ENCODE results near the gene RUNX3.
A peak's percentile ranks its signal among the peaks of the same experiment; 100 is the strongest.

RUNX3 gene

GRCh38 chr1:24905979-24906720 is 23.9 kb downstream of the RUNX3 start:
- no peaks in the 10 kb centered on the region for H3K9me3 ChIP-seq
- DNase-seq: peak; percentile 15 to 53
- H3K4me3 ChIP-seq: no peak overlapping the region
- H3K27me3 ChIP-seq: peaks cover 0 to 44% of the 10 kb centered on the region in 2 donors
- H3K27ac ChIP-seq: no peak overlapping the region
- TF ChIP-seq CTCF (IDR thresholded peaks at IDR 0.05): no peak
- no peaks in the 10 kb centered on the region for H3K4me1 ChIP-seq
- intact Hi-C loops (cut with DNase I; ENCODE audit: low total_unique reads): no loop called here
- peaks cover 0 to 24% (median 0%) of the 10 kb centered on the region in 3 donors for H3K36me3 ChIP-seq

GRCh38 chr1:24905355-24905978 is 24.6 kb downstream of the RUNX3 start:
- peaks cover 0 to 24% (median 0%) of the 10 kb centered on the region in 3 donors for H3K36me3 ChIP-seq
- H3K4me1 ChIP-seq: no peaks in the 10 kb centered on the region
- no peak overlapping the region for H3K4me3 ChIP-seq
- no peak for TF ChIP-seq CTCF (IDR thresholded peaks at IDR 0.05)
- DNase-seq: peak; percentile 11 to 56
- intact Hi-C loops (cut with DNase I; ENCODE audit: low total_unique reads): no loop called here
- H3K9me3 ChIP-seq: no peaks in the 10 kb centered on the region
- H3K27ac ChIP-seq: no peak overlapping the region
- peaks cover 0 to 49% of the 10 kb centered on the region in 2 donors for H3K27me3 ChIP-seq

- Histone ChIP-seq H3K27ac (no peak overlapping the region), H3K4me3 (no peak overlapping the region), H3K4me1 (no peaks in the 10 kb centered on the region), H3K27me3 (peaks cover 0 to 56% of the 10 kb centered on the region in 2 donors), H3K36me3 (peaks cover 0 to 24% (median 0%) of the 10 kb centered on the region in 3 donors), H3K9me3 (no peaks in the 10 kb centered on the region)
- DNase-seq: peak; percentile 14 to 35
- intact Hi-C loops (cut with DNase I; ENCODE audit: low total_unique reads): no loop called here
- TF ChIP-seq CTCF (IDR thresholded peaks at IDR 0.05): no peak
Observed at GRCh38 chr1:24904731-24905354, 25.2 kb downstream of the RUNX3 start.

- peaks cover 0 to 24% (median 0%) of the 10 kb centered on the region in 3 donors for H3K36me3 ChIP-seq
- no peaks in the 10 kb centered on the region for H3K4me1 ChIP-seq
- peak; percentile 14 to 51 for DNase-seq
- TF ChIP-seq CTCF (IDR thresholded peaks at IDR 0.05): no peak
- H3K4me3 ChIP-seq: no peak overlapping the region
- peaks cover 0 to 60% of the 10 kb centered on the region in 2 donors for H3K27me3 ChIP-seq
- no peaks in the 10 kb centered on the region for H3K9me3 ChIP-seq
- intact Hi-C loops (cut with DNase I; ENCODE audit: low total_unique reads): no loop called here
- no peak overlapping the region for H3K27ac ChIP-seq
Observed at GRCh38 chr1:24903955-24904730, 25.9 kb downstream of the RUNX3 start.

GRCh38 chr1:24903560-24903954 is 26.5 kb downstream of the RUNX3 start:
- Histone ChIP-seq H3K27ac (no peak overlapping the region), H3K27me3 (peaks cover 0 to 60% of the 10 kb centered on the region in 2 donors), H3K9me3 (no peaks in the 10 kb centered on the region), H3K4me1 (no peaks in the 10 kb centered on the region), H3K36me3 (peaks cover 0 to 24% (median 0%) of the 10 kb centered on the region in 3 donors), H3K4me3 (no peak overlapping the region)
- DNase-seq: peak in 1 of 2 donors; percentile 32
- TF ChIP-seq CTCF (IDR thresholded peaks at IDR 0.05): no peak
- intact Hi-C loops (cut with DNase I; ENCODE audit: low total_unique reads): no loop called here

Data from tibial artery (tissue), 4 donors.